Gastrocnemius medialis (tissue), 4 donors: ENCODE data around the gene SMARCB1. TPM values are rescaled to one million over a fixed set of nuclear protein-coding genes. Genes with fewer than 3 reads are reported as not detected.
A peak's percentile ranks its signal among the peaks of the same experiment; 100 is the strongest.

Experiments used
- ATAC-seq, 2 donors: fragments of 150-250 bp; one replicate each; pipeline ENCODE4 v1.9.1; 2016
- DNase-seq, 2 donors: peaks; one replicate each; pipeline ENCODE4 v3.0.0-alpha.2; 2019
- H3K27ac ChIP-seq, 4 donors: fragments of 200-600 bp; sonication (generic); 1 replicate in 1 of 4; 2 replicates in 3 of 4; pipeline ENCODE4 v1.5.1; 2016 to 2018; ENCODE audit warnings: mild to moderate bottlenecking in 2 of 4, moderate library complexity in 1 of 4
- H3K27me3 ChIP-seq, 3 donors: fragments of 200-600 bp; sonication (generic) in 2 of 3; 1 replicate in 1 of 3; 2 replicates in 2 of 3; pipeline versions ENCODE4 v1.5.1 to v1.6.0; 2016 to 2019; ENCODE audit warnings: mild to moderate bottlenecking in 1 of 3, moderate library complexity in 1 of 3
- H3K36me3 ChIP-seq, 2 donors: fragments of 200-600 bp; sonication (generic) in 1 of 2; one replicate each; pipeline ENCODE4 v1.5.1; 2017 to 2018
- H3K4me1 ChIP-seq, 2 donors: fragments of 200-600 bp; sonication (generic) in 1 of 2; one replicate each; pipeline ENCODE4 v1.5.1; 2016 to 2017; ENCODE audit warnings: mild to moderate bottlenecking in 2 of 2
- H3K4me3 ChIP-seq, 4 donors: fragments of 200-600 bp; sonication (generic) in 3 of 4; 1 replicate in 1 of 4; 2 replicates in 3 of 4; pipeline ENCODE4 v1.5.1; 2016 to 2019; ENCODE audit warnings: mild to moderate bottlenecking in 2 of 4
- H3K9me3 ChIP-seq, 3 donors: fragments of 200-600 bp; sonication (generic) in 2 of 3; 1 replicate in 1 of 3; 2 replicates in 2 of 3; pipeline ENCODE4 v1.5.1; 2016 to 2019
- POLR2A ChIP-seq, 2 donors: fragments of 450-650 bp; IDR thresholded peaks; one replicate each; pipeline ENCODE4 v1.6.1; 2017; ENCODE audit warnings: antibody characterized with exemption in 2 of 2, mild to moderate bottlenecking in 2 of 2, moderate library complexity in 2 of 2
- in situ Hi-C, 4 donors: fragments of 200-750 bp; cut with MboI; loops; one replicate each; pipeline versions ENCODE4 v1.15.0 to v1.8.0; 2017; ENCODE audit warnings: low sequenced_read_pairs in 4 of 4
- intact Hi-C: fragments of 100-400 bp; cut with DNase I; formaldehyde crosslinking; loops from one replicate; pipeline ENCODE4 v1.15.1; 2023; ENCODE audit warnings: low total_unique reads
- total RNA-seq, 4 donors: library from RNA; depleted of rRNA; stranded (reverse); fragments of >200 nt; gene quantifications; one replicate each; pipeline versions ENCODE4 v1.1.0 to v1.2.3, GENCODE V29; 2016
- TF ChIP-seq, protein P1 (sequence below), 5 experiments: fragments of 450-650 bp in 3 of 5; fragments of 200-600 bp in 2 of 5; sonication (generic) in 2 of 5; IDR thresholded peaks in 4 of 5; conservative IDR thresholded peaks in 1 of 5; 1 replicate in 4 of 5; 2 replicates in 1 of 5; pipeline ENCODE4 v1.5.1; 2016 to 2019; ENCODE audit warnings: antibody characterized with exemption in 5 of 5, mild to moderate bottlenecking in 3 of 5, moderate library complexity in 3 of 5

The SMARCB1 gene
- total RNA-seq, 4 donors from 2014 or later, result 37.8 to 65.6 (median 55.2) TPM

DNA sequence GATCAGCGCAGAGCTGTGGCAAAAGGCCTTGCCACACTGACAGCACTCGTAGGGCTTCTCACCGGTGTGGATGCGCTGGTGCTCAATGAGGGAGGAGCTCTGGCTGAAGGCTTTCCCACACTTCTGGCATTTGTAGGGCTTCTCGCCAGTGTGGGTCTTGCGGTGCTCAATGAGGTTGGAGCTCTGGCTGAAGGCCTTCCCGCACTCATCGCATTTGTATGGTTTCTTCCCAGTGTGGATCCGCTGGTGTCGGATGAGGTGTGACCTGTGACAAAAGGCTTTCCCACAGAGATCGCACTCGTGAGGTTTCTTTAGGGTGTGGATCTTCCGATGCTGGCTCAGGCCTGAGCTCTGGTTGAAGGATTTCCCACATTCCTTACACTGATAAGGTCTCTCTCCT, 42.8 kb upstream of the SMARCB1 start:
- no peak for TF ChIP-seq POLR2A (IDR thresholded peaks at IDR 0.05)
- TF ChIP-seq, protein P1, sequence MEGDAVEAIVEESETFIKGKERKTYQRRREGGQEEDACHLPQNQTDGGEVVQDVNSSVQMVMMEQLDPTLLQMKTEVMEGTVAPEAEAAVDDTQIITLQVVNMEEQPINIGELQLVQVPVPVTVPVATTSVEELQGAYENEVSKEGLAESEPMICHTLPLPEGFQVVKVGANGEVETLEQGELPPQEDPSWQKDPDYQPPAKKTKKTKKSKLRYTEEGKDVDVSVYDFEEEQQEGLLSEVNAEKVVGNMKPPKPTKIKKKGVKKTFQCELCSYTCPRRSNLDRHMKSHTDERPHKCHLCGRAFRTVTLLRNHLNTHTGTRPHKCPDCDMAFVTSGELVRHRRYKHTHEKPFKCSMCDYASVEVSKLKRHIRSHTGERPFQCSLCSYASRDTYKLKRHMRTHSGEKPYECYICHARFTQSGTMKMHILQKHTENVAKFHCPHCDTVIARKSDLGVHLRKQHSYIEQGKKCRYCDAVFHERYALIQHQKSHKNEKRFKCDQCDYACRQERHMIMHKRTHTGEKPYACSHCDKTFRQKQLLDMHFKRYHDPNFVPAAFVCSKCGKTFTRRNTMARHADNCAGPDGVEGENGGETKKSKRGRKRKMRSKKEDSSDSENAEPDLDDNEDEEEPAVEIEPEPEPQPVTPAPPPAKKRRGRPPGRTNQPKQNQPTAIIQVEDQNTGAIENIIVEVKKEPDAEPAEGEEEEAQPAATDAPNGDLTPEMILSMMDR (IDR thresholded peaks at IDR 0.05 in 4 of 5, conservative IDR thresholded peaks at IDR 0.05 in 1 of 5), result no peak
- Histone ChIP-seq H3K4me1 (peaks cover 18 to 23% of the 10 kb centered on the region in 2 donors), H3K4me3 (no peak overlapping the region), H3K27me3 (no peaks in the 10 kb centered on the region), H3K36me3 (peaks cover 0 to 22% of the 10 kb centered on the region in 2 donors), H3K27ac (peak overlapping the region; percentile 79 to 96 (median 86)), H3K9me3 (no peaks in the 10 kb centered on the region)
- no peak for ATAC-seq
- intact Hi-C loops, result no loop called here
- in situ Hi-C loops, result no loop called here
- no peak for DNase-seq

DNA sequence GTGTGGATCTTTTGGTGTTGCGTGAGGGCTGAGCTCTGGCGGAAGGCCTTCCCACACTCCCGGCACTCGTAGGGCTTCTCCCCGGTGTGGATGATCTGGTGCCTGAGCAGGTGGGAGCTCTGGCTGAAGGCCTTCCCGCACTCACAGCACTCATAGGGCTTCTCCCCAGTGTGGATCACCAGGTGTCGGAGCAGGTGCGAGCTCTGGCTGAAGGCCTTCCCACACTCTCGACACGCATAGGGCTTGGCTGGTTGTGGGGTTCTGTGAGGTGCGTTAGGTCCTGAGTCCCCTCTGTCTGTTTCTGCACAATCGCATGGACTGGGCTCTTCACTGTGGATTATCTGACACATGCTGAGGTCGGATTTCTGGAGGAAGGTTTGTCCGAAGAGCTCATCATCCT, 42.3 kb upstream of the SMARCB1 start:
- Histone ChIP-seq H3K36me3 (peaks cover 0 to 22% of the 10 kb centered on the region in 2 donors), H3K4me1 (peaks cover 18 to 23% of the 10 kb centered on the region in 2 donors), H3K4me3 (no peak overlapping the region), H3K27me3 (no peaks in the 10 kb centered on the region), H3K27ac (peak overlapping the region; percentile 79 to 96 (median 86)), H3K9me3 (no peaks in the 10 kb centered on the region)
- DNase-seq (no peak), ATAC-seq (no peak)
- intact Hi-C loops (no loop called here), in situ Hi-C loops (no loop called here)
- no peak for TF ChIP-seq POLR2A (IDR thresholded peaks at IDR 0.05)
- TF ChIP-seq, protein P1 (IDR thresholded peaks at IDR 0.05 in 4 of 5, conservative IDR thresholded peaks at IDR 0.05 in 1 of 5), result no peak

DNA sequence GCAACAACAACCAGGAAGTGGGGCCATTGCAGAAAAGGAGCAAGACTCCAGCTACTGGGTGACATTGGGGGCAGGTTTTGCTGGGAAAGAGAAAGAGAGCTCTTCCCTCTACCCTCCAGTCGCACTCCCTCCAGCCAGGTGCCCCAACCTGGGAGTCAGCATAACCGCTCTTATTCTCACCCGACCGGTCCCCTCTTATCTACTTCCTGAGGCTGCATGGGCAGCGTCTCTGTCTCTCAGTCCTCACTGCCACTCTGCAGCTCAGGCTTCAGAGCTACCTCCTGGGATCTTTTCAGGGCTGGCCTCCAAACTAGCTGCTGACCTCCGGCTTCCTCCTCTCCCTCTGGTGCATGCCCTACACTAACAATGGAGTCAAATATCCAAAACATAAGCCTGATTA, 41.0 kb upstream of the SMARCB1 start:
- in situ Hi-C loops, result no loop called here
- Histone ChIP-seq H3K4me1 (peaks cover 27 to 34% of the 10 kb centered on the region in 2 donors), H3K4me3 (no peak overlapping the region), H3K27ac (peak overlapping the region in 2 of 4 donors; percentile 85 to 96), H3K36me3 (peaks cover 0 to 22% of the 10 kb centered on the region in 2 donors), H3K9me3 (no peaks in the 10 kb centered on the region), H3K27me3 (no peaks in the 10 kb centered on the region)
- intact Hi-C loops, result no loop called here
- no peak for DNase-seq
- TF ChIP-seq POLR2A (IDR thresholded peaks at IDR 0.05), result no peak
- TF ChIP-seq, protein P1 (IDR thresholded peaks at IDR 0.05 in 4 of 5, conservative IDR thresholded peaks at IDR 0.05 in 1 of 5), result no peak
- ATAC-seq, result no peak

DNA sequence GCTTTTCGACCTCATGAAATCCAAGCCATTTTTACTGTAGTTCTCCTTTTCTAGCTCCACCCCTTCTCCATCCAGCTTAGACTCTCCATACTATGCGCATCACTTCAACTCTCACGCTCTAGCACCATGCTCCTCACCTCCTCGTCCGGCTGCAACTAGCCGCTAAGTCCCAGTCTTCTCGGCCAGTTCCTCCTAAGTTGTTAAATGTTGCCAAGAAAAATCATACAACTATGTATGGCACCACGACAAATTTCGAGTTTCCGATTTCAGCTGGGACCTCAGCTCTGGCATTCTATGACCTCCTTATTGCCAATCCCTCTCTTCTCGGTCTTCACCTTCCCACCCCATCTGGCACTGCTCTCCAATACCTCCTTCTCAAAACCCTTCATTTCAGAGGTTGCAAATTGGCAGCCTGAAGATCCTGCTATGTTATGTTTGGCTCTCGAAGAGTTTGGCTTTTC, 36.9 kb upstream of the SMARCB1 start:
- Histone ChIP-seq H3K27me3 (no peaks in the 10 kb centered on the region), H3K27ac (peak overlapping the region in 3 of 4 donors; percentile 83 to 89 (median 85)), H3K4me1 (peaks cover 9 to 10% of the 10 kb centered on the region in 2 donors), H3K36me3 (peaks cover 0 to 5% of the 10 kb centered on the region in 2 donors), H3K9me3 (no peaks in the 10 kb centered on the region), H3K4me3 (peak overlapping the region in 3 of 4 donors; percentile 71 to 89 (median 80))
- TF ChIP-seq, protein P1 (IDR thresholded peaks at IDR 0.05 in 4 of 5, conservative IDR thresholded peaks at IDR 0.05 in 1 of 5), result no peak
- TF ChIP-seq POLR2A (IDR thresholded peaks at IDR 0.05), result no peak
- DNase-seq (no peak), ATAC-seq (no peak)
- intact Hi-C loops (loop anchor here (2.0 to 5.0 kb wide), 3 partner anchors 17 to 37 kb away; partner anchors contain the start of genes CHCHD10 and SMARCB1), in situ Hi-C loops (no loop called here)

DNA sequence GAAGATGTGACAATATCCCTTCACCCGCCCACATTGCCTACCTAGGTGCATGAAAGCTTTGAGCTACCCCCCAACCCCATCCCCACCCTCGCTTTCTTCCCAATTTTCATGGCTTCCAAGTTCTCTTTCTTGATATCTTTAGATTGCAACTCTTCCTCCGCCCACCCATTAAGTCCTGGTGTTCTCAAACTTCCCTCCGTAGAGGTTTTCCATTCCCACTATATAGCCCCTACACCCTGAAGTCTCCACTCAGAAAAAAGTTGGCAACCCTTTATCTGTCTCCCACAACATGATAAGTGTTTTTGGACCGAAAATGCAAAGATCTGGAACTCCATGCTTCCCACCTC, 36.4 kb upstream of the SMARCB1 start:
- peak overlapping the region; percentile 78 to 89 (median 84) for H3K27ac ChIP-seq
- H3K9me3 ChIP-seq, result no peaks in the 10 kb centered on the region
- H3K4me3 ChIP-seq, result peak overlapping the region; percentile 62 to 89 (median 76)
- in situ Hi-C loops (no loop called here), intact Hi-C loops (loop anchor here (2.0 to 5.0 kb wide), 3 partner anchors 16 to 36 kb away; partner anchors contain the start of genes CHCHD10 and SMARCB1)
- H3K27me3 ChIP-seq, result no peaks in the 10 kb centered on the region
- ATAC-seq (no peak), DNase-seq (no peak)
- H3K4me1 ChIP-seq, result peaks cover 9 to 10% of the 10 kb centered on the region in 2 donors
- peaks cover 0 to under 1% of the 10 kb centered on the region in 2 donors for H3K36me3 ChIP-seq
- TF ChIP-seq, protein P1 (IDR thresholded peaks at IDR 0.05 in 4 of 5, conservative IDR thresholded peaks at IDR 0.05 in 1 of 5), result no peak
